NCI-H2227 (cell line): ENCODE data around the gene SLCO2A1.
A peak's percentile ranks its signal among the peaks of the same experiment; 100 is the strongest.

Source experiments
- DNase-seq: peaks from one replicate; lab custom pipeline; 2025; ENCODE audit not compliant: unreplicated experiment; lab: John Stamatoyannopoulos, UW

Gene SLCO2A1

DNA sequence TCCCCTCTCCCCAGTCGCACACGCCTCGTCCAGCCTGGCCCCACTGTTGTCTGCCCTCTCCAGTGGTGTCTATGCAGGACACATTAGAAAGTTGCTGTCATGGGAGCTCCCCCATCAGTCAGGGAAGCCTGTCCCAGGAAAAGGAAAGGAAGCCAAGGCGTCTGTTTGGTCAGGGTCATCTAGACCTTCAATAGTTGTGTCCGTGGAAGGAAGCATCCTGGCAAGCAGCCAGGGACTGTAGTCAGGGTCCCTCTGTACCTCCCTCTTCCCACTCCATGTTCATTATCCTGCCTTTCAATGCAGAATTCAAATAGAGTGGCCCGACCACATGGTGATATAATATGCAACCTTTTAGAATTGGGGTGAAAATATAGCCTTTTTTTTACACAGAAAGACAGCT, 73.4 kb downstream of the SLCO2A1 start:
- peak; percentile 89 for DNase-seq

- peak; percentile 81 for DNase-seq
Observed at GRCh38 chr3:133955892-133956291, 73.8 kb downstream of the SLCO2A1 start.

DNA sequence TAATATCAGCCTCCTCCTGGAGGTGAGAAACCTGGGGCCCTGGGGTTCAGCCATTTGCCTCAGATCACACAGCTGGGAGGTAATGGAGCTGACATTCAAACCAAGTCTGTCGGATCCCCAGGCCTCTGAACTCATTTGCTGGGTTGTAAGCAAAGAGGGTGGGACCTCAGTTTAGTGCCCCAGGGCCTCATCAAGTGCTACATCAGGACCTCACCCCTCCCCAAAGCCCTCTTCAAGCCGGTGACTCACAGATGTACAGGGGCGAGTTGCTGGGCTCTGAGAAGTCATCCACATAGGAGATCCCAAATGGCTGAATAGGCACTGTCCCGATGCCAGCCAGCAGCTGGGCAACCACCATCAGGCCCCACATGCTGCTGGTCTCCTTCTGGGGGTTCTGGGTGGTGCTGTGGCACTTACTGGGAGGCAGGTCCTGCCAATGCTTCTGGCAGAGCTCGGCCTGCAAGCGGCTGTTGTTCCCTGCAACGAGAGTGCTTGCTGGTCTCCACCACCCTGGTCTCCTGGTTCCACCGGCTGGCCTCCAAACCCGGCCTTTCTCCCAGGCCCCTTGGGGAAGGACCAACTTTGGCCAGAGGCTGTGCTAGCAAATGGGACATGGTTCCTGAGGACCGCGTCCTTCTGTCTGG, 74.9 kb downstream of the SLCO2A1 start:
- no peak for DNase-seq

GRCh38 chr3:133953297-133953696, 76.4 kb downstream of the SLCO2A1 start:
- DNase-seq: no peak

DNA sequence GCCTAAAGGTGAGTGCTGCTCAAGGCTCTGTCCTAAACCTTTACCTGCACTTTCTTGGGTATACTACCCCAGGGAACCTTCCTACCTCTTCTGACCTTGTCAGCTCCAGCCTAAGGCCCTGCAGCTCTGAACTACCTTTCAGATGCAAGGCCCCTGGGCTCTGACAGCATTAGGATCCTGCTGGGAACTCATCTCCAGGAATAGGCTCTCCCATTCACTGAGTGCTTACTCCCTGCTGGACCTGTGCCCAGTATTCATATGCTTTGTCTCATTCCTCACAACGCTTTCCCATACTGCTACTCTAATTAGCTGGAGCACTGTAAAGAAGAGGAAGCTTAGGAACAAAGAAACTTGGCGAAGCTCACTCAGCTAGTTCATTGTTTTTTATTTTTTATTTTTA, 80.3 kb downstream of the SLCO2A1 start:
- peak; percentile 9 for DNase-seq

DNA sequence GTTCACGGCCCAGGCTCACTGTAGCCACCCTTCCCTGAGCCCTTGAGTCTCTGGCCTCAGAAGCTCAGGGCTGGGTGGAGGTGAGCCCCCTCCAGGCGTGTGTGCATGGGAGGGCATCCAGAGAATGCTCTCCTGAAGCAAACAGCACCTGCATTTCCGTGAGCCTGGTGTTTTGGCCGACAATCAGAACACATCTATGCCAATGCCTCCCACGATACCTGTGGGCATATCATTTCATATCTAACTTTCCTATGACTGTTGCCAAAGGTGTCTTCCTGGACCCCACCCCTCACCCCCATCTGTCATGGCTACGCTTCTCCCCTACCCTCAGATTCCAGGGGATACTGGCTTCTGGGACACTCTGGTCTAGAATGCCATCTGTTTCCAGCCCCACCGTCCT, 80.7 kb downstream of the SLCO2A1 start:
- DNase-seq: no peak

GRCh38 chr3:133948131-133948810, 81.5 kb downstream of the SLCO2A1 start:
- no peak for DNase-seq

GRCh38 chr3:133945381-133946095, 84.2 kb downstream of the SLCO2A1 start:
- DNase-seq: no peak

DNA sequence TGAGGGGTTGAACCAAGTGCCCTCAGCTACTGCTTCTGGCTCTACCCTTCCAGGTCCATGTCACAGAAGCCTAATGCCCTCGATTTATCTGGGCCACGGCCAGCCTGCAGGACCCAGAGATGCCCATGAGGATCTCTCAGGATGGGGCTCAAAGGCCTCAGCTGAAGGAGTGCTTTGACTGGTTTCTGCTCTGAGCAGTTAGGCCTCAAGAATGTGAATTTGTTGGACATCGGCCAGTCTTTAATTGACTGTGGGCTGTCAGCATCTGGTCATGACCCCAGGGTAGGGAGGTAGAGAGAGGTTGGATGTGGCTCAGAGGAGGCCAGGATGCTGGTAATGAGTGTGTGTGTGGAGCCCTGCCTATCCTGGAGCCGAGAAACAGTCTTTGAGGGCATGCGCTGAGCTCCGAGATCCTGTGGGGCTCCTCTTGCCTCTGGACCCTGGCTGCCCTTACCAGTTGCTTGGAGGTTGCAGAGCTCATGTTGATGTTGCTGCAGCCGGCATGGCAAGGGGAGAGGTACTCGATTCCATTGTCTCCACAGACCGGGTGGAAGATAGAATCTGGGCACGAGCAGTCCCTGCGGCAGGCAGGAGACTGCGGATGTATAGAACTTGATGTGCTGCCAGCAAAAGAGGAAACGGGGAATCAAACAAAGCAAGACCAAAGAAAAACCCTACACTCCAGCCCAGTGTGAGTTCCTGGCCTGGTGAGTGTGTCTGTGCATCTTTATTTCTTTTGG, 84.9 kb downstream of the SLCO2A1 start:
- DNase-seq: no peak

- DNase-seq: no peak
Observed at GRCh38 chr3:133944181-133944580, 85.5 kb downstream of the SLCO2A1 start.

DNA sequence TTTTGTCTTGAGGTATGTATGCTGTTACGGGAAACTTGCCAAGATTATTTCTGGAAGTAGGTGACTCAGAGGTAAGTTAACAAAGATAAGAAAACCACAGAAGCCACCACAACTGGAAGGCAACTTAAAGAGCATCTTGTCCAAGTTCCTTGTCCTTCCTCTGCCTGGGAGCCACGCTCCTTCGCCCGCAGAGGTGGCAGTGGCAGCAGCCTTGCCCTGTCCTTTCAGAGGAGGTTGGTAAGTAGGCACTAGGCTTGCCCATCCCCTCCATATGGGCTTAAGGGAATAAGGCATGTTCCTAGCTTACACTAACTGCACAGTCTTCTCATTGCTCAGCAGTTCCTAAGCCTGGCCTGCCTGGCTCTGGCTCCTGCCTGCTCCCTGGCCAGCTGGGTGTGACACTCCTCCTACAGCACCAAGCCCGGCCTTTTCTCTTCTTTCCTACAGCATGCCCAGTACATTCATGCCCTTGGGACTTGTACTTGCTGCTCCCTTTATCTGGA, 86.0 kb downstream of the SLCO2A1 start:
- no peak for DNase-seq

DNA sequence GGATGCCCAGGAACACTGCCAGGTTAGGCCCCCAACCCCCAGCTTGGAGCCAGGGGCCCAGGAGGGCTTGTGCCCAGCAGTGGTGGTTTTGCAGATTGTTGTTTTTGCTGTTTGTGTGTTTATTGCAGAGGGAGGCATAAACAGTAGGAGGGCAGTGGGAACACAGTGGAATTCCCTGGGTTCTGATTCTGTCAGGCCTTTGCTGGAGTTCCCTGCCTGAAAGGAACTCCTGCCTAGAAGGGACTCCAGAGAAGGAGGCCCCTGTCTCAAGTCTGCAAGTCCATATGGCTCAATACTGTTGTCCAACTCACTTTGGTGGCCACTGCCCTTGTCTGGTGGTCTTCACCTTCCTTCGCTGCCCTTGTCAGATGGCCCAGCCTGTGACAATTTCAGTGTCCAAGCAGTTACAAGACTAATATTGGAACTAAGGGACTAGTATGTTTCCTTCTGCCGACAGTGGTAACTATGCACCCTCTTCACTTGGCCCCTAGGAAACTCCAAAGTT, 86.6 kb downstream of the SLCO2A1 start:
- DNase-seq: no peak

DNA sequence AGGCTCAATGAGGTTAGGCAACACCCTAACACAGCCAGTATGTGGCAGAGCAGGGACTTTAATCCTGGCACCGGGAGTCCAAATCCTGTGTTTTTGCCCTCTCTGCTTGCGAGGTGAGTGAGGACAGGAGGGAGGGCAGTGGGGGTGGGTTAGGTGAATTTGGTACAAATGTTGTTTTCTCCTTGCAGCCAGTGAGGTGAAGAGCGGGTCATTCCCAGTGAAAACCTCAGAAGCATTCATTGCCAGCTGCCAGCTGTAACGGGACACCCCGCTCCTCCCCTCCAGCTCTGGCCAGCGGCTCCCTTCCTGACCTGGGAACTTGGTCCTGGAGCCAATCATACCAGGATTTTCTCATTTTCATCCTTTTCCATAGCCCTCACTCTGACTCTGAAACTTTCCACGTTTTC, 88.3 kb downstream of the SLCO2A1 start:
- DNase-seq: no peak

DNA sequence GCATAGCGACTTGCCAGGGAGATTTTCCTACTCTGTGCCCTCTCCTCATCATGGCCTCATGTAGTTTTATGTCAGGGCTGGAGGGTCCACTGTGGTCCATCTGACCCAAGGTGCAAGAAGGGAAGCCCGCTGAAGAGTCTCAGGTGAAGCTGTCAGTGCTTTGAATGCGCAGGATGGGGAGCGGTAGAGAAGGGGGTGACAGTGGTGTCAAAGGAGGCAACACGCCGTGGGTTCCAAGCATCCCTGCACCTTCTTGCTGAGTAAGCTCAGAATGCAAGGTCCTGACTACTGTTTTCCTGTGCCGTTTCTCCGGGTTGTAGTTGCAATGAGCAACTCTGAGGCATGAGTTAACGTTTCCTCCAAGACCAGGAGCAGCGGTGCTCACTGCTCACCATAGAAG, 89.2 kb downstream of the SLCO2A1 start:
- no peak for DNase-seq

GRCh38 chr3:133939463-133939835, 90.3 kb downstream of the SLCO2A1 start:
- no peak for DNase-seq

DNA sequence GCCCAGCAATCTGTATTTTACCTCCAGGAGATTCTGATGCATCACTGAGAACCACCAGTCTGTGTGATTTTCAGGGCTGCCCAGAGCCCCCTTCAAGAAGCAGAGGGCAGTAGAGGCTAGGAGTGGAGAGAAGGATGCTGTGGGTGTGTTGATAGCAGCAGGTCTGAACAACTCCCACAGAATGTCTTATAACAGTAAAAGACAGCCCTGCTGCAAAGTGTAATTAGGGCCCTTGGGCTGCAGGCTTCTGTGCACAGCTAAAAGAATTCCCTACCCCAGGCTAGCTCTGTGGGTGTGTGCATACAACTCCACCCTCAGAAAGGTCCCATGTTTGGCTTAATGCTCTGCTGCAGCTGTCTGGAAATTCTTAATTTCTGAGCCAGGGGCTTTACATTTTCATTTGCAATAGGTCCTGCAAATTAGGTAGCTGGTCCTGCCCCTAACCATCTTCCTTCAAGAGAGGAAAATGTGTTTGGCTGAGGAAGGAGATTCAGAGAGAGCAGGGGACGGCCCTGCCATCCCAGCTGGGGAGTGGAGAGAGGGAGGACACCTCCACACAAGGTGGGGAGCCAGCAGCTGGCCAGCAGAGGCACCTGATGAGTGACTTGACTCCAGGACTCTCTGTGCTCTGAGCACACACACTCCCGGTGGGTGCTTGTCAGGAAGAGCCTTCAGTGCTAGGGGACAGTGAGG, 90.8 kb downstream of the SLCO2A1 start:
- DNase-seq: peak; percentile 35

- DNase-seq: no peak
Observed at GRCh38 chr3:133937756-133938601, 91.7 kb downstream of the SLCO2A1 start.

- DNase-seq: no peak
Observed at GRCh38 chr3:133937061-133937686, 92.6 kb downstream of the SLCO2A1 start.
